Fibroblast of upper back skin (primary cell): ENCODE data around the gene HSPA4.
"Not testable (repeated sequence)": the region's sequence is repeated elsewhere in the genome, so short reads cannot be mapped to it uniquely, and the experiment has no call there.

ENCODE experiments used
- DNase-seq: peaks from one replicate; pipeline ENCODE4 v3.0.0-alpha.2; 2013

Gene HSPA4

GRCh38 chr5:133051542-133052316, at the start of gene HSPA4:
TSS of gene HSPA4 (plus strand) at chr5:133052013. CDS start at chr5:133052251, 238 bp downstream.
- DNase-seq, result peak; percentile 99

DNA sequence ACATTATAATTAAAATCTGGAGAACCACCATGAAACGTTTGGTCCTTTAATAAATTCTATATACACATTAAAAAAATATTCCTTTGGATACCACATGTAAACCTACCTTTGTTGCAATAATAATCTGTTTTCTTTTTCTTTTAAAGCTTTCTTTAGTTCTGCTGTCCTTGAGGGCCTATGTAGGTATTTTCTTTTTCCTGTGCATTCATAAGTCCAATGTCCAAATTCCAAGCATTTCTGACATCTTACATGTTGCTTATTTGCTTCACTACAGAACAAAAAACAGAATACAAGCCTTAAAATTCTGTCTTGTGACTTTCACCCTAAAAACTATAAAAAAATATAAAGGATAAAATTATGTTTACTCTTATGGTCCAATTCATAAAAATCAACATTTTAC, 45.2 kb upstream of the HSPA4 start:
- no peak for DNase-seq

- not testable (repeated sequence) for DNase-seq
Measured at GRCh38 chr5:133008455-133008854, 43.4 kb upstream of the HSPA4 start.

GRCh38 chr5:133015466-133015865, 36.3 kb upstream of the HSPA4 start:
- no peak for DNase-seq

- no peak for DNase-seq
Measured at GRCh38 chr5:133017964-133018363, 33.8 kb upstream of the HSPA4 start.

DNA sequence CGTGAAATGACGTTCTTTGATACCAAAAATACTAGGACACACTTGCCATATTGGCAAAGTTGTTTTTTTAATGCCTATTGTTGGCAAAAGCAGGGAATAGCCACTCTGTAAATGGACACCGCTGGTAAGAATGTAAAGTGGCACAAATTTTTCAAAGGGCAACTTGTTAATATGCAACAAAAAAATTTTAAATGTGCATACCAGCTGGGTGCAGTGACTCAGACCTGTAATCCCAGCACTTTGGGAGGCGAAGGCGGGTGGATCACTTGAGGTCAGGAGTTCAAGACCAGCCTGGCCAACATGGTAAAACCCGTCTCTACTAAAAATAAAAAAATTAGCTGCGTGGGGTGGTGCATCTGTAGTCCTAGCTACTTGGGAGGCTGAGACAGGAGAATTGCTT, 32.3 kb upstream of the HSPA4 start:
- DNase-seq, result not testable (repeated sequence)

DNA sequence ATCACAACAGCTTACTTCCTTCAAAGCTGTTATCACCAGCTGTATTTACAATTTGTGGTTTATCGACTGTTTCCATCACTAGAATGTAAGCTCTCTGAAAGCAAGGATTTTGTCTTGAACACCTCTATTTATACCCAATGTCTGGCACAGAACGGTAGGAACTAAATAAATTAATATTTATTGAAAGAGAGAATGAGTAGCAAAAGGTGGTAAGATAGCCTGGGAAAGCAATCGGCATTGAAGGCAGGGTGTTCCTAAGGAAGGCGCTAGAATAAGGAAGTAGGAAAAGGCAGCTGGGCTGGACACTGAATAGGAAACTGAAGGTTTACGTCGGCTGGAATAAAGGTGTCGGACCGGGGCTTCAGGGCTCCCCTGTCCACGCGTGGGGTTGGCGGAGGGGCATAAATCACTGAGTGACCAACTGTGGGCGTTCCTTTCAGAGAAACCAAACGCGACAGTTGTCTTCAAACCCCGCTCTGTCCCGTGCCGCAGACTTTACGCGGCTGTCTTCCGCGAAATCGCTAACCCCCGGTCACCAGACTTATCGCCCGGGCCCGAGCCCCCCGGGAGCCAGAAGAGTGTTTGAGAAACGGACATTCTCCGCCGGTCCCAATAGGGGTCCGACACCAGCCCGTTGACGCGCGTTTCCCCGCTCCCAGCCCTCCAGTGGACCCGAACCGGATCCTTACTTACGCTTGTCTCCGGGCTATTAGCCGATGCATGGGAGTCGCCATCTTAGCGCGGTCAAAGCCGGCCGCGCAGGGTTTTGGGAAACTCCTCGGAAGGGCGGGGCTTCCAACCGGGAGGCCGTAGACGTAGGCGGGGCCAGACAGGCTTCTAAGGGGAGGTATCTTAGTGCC, 25.8 kb upstream of the HSPA4 start, which contains the start of gene ZCCHC10:
ZCCHC10 (minus strand) TSS at position 746 of the 860 bp plus-strand sequence; CDS start at position 734, 12 bp downstream.
- peak; percentile 93 for DNase-seq

DNA sequence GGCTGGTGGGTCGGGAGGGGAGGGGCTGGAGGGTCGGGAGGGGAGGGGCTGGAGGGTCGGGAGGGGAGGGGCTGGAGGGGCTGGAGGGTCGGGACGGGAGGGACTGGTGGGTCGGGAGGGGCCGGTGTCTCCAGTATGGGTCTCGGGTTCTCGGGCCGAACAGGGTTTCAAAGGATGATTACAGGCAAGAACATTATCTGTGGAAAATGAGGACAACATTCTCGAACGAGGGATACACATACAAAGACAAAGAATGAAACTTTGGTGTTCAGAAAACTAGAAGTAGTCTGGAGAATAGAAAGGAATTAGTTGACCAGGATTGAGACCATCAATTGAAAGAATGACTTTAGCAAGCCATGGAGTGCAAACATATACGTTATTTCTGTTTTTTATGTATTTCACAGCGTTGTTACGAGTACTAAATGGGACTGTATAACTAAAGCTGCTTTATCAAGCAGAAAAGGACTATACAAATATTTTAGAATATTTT, 25.1 kb upstream of the HSPA4 start:
- no peak for DNase-seq

- DNase-seq, result no peak
Measured at GRCh38 chr5:133029416-133029815, 22.4 kb upstream of the HSPA4 start.

- DNase-seq, result no peak
Measured at GRCh38 chr5:133030343-133031005, 21.3 kb upstream of the HSPA4 start.

DNA sequence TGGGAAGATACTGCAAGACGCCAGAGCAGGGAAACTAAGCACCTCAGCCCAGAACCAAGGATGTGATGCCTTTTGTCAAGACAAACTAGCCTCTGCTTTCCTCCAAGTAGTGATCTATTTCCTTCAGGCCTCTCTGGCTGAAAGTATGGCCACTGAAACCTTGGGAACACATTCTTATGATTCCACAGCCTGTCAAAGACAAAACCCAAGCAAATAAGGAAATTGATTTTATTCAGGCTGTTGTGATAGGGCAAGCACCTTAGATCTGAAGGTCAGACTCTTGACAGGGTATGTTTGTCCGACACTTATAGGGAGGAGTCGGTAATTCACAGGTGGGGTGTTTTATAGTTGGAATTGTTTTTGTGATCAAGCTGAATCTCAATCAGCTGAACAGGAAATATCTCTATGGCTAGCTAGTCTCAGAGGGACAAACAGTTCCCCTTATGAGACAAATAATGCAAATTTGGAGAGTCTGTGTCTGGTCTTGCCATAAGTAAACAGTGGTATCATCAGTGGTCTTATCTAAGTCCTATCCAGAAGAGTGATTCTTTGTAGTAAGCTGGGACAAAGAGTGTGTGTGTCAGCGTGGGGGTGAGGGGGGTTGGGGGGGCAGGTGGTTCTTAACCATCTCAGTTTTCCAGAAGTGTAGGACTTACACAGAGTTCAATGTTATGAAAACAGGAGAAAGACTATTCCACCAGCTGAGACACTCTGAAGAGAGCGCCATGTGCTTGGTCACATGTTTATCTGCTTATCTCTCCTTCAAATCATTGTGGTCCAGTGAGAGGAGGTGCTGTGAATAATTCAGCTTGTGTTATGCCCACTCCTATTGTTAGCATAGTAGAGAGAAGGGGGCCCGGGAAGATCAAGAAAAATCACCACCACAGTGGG, 18.7 kb upstream of the HSPA4 start:
- no peak for DNase-seq

- no peak for DNase-seq
Measured at GRCh38 chr5:133034064-133034463, 17.7 kb upstream of the HSPA4 start.

- DNase-seq, result no peak
Measured at GRCh38 chr5:133035224-133035623, 16.6 kb upstream of the HSPA4 start.

- DNase-seq, result not testable (repeated sequence)
Measured at GRCh38 chr5:133036677-133037076, 15.1 kb upstream of the HSPA4 start.

DNA sequence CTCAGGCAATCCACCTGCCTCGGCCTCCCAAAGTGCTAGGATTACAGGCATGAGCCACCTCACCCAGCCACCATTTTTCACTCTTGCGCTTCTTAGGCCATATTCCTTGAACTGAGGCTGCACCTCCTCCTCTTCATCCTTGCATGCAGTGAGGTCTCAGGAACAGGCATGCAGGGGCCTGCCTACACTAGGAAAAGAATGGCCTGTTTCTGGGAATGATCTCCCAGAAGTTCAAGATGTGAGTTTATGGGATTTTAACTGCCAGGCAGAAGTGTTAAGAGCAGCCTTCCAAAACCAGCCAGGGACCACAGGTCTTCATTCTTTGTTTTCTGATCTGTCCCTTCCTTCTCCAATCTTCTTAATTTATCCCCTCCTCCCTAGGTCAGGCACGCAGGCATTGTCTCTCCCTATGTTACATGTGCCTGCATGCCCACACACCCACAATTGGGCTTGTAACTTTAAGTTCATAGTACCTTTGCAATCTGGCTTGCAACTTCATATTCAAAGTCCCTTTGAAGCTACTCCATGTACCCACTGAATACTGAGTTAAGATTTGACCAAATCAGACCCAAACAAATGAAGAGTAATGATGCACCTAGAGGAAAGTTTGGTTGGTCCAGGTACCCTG, 10.5 kb upstream of the HSPA4 start:
- no peak for DNase-seq

DNA sequence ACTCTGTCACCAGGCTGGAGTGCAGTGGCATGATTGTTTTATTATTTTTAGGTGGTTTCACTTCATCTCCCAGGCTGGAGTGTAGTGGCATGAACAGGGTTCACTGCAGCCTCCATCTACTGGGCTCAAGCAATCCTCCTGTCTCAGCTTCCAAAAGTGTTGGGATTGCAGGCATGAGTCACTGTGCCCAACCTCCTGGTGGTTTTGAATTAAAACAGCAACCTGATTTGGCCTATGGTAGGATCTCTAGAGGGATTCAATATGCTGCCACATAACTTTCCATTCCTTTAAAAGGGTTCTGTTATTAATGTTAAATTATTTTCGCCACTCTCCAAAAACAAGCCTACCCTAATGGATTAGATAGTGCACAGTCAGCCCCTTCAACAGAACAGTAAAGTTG, 9.9 kb upstream of the HSPA4 start:
- peak; percentile 37 for DNase-seq

DNA sequence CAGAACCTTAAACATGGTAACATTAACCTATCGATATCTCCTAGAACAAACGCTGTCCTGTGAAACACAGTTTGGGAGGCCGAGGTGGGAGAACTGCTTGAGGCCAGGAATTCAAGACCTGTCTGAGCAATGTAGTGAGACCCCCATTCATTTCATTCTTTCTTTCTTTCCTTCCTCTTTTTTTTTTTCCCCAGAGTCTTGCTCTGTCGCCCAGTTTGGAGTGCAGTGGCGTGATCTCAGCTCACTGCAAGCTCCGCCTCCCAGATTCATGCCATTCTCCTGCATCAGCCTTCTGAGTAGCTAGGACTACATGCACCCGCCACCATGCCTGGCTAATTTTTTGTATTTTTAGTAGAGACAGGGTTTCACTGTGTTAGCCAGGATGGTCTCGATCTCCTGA, 5.3 kb upstream of the HSPA4 start:
- DNase-seq, result not testable (repeated sequence)

GRCh38 chr5:133047404-133047803, 4.4 kb upstream of the HSPA4 start:
- DNase-seq, result no peak

- no peak for DNase-seq
Measured at GRCh38 chr5:133048993-133049725, 2.7 kb upstream of the HSPA4 start.

GRCh38 chr5:133049726-133050048, 2.1 kb upstream of the HSPA4 start:
- no peak for DNase-seq

- no peak for DNase-seq
Measured at GRCh38 chr5:133050521-133050920, 1.3 kb upstream of the HSPA4 start.
